Activated naive CD8-positive, alpha-beta T cell treated with anti-CD3 and anti-CD28 coated beads, Interleukin-2, amount 50 U/mL, for 16 hours (primary cell): ENCODE data around the gene ACOXL.
A peak's percentile ranks its signal among the peaks of the same experiment; 100 is the strongest.

Experiments used
- DNase-seq: peaks from one replicate; pipeline ENCODE4 v3.0.0-alpha.2; 2020; ENCODE audit warnings: low read depth, low spot score

The ACOXL gene

DNA sequence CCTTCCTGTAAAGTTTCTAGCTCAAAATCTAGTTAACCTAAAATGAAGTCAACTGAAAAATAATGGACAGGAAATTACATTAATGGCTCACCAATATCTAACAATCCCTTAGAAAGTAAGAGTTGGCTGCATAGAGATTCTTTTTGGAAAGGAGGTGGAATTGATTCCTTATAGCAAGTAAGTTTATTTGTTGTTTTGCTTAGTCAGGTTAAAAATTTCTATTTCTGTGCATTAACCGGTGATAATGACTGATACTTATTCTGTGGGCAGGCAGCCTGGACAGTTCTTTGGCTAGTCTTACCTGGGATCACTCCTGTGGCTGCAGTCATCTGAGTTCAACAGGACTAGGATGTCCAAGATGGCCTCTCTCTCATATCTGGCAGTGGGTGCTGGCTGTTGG lies 381.5 kb downstream of the ACOXL start:
- DNase-seq: no peak

DNA sequence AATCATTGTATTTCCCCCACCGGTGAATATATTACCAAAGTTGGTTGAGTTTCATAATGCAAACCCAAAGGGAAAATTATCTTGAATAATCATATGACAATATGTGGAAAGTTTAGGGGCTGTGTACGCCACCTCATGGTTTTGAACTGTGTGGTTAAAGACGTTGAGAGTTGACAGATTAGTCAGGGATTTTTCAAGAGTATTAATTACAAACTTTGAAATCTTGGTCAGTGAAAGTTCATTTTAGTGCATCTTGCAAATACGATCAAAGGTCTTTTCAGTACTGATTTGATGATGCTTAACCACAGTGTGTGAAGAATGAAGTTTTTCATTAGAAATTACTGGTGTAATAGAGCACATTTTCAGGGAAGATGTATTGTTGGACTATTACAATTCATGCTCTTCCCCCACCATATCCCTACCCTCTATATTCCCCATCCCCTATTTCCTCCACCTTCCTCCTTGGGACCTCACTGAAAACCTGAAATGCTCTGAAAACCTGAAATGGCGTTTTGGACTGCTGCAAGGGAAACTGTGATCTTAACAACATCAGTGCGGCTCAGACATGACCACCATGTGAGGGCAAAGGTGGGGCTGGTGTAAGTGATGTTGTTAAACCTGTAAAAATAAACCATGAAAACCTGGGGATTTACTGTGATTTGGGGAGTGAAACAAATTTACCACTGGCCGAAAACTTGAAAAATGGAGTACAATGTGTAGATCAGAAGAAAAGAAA lies 383.8 kb downstream of the ACOXL start:
- DNase-seq: no peak

DNA sequence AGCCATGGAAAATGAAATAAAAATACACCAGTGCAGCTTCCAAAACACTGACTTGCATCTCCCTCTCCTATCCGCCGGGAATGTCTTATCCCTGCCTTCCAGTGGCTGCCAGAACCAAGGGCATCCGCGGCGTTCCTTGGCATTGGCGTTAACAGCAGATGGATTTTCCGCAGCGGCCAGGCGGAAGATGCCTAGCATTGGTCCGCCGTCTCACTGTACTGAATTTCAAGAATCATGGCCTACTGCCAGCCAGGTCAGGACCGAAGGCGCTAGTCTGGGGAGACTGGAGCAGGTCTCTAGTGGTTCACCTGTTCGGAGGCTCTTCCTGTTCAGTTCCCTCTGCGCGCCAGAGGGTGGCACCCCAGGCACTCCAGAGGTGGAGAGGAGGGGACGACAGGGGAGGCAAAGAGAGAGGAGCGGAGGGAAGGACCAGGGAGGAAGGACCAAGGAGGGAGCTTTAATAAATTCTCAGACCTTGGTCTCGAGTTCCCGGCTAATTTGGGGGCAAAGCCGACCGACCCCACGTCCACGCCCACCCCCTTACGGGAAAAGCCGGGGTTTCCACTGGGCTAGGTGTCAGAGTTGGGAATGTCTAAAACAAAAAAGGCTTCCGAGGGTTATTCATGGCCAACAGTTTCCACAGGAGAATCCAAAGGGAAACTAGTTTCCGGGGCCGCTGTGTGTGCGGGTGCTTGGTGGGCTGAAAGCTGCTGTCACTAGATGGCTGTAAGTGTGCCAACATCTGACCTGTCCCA lies 384.6 kb downstream of the ACOXL start:
- no peak for DNase-seq

DNA sequence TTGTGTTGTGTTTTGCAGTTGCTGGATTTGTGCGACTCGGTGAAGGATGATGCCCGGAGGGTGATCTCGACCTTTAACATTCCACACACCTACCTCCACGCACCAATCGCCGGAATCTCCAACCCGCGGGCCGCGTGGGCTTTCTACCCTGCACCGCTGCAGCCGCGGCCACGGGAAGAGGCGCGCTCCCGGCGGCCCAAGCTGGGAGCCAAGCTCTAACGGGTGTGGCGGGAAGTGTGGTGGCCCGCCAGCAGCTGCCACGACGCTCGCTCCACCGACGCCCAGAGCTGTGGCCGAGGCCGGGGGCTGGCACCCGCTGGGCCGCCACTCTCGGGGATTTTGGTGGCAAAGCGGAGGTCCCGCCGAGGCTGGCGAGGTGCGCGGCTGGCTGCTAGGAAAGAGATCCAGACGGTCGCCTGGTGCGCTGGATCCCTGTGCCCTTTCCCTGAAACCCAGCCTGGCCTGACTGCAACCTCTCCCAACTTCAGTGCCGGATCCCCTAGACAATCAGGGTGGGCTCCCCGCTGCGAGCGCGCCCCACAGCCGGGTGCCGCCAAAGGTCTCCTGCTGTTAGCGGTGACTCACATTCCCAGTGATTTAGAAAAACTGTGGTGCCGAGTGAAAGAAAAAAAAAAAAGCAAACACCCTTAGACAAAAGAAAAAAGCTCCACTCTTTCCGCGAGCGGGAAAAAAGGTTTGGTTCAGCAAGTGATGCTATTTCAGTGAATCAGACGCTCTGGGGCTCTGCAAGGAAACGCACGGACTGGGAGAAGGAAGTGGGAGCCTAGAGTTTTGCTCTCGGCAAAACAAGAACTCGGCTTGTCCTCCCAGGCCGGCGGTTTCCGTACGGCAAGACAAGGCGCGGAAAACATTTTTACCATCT lies 385.5 kb downstream of the ACOXL start:
- DNase-seq: no peak

DNA sequence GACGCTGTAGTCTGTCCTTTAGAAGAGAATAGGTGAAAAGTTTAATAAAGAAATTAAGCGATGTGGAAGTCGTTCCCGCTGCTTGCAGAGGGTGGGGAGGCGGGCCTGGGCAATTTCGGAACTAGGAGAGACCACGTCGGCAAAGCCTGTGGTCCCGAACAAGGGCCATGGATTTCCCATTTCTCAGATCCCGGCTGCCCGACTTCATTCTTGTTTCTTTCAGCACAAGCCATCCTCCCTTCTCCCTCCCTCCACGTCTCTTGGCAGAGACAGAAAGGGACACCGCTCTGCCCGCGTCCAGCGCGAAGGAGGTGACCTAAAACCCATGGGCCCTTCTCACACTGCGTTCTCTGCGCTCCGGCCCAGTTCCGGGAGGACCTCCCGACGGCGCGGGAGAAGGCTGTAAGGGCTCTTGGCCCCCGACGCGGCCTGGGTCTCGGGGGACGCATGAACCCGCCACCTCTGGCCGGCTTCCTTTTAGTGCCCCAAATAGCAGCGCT lies 386.2 kb downstream of the ACOXL start:
- no peak for DNase-seq

- no peak for DNase-seq
These were observed 386.8 kb downstream of the ACOXL start for GRCh38 chr2:111118981-111119821.

DNA sequence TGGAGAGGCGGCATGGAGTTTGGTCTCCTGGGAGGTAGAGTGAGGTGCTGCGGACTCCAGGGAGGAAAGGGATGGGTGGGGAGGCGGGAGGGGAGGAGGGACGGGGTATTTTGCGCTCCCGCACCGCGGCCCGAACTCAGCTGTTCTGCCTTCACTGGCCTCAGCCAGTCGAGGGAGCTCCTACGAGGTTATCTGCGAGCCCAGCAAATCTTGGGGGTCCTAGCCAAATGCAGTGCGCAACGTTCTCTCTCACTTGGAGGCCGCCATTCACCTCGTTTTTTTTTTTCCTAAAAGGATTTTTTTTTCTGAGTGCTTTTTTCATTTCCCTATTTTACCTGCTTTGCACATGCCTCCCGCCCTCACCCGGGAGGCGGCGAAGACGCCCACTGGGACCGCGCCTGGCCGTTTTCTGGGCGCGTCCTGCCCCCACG lies 387.5 kb downstream of the ACOXL start:
- no peak for DNase-seq

DNA sequence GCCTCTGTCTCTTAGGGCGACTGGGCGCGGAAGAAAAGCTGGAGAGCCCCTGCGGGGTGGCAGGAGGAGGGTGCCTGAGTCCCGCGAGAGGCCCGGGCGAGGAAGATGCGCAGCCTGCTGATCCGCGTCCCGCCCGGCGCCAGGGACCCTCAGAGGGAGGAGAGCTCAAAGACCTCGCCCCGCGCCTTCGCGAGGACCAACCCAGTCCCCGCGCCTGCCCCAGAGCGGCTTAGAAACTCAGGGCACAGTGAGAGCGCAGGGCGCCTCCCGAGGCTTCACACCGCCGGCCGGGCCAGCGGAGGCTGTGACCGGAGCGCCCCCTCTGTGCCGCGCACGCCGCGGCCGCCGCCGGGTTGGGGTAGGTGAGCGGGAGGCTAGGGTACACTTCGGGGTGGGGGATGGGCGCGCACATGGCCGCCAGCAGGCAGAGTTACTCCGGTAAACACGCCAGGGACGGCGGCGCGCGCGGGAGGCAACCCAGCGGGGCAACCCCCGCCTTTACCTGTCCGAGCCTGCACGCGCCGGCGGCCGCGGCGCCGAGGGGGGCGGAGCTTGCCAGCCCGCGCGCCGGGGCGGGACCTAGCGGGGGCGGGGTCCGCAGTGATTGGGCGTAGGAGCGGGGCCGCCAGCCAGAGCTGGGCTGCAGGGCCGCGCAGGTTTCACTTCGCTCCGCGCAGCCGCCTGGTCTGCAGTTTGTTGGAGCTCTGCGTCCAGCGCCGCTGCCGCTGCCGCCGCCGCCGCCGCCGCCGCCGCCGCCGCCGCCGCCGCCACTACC lies 388.1 kb downstream of the ACOXL start, which contains the start of gene BCL2L11:
Gene BCL2L11 (plus strand): TSS at position 662 of the 775 bp plus-strand sequence. CDS start 2,832 bp downstream, outside the sequence.
- peak; percentile 77 for DNase-seq

- DNase-seq: no peak
These were observed 388.9 kb downstream of the ACOXL start for GRCh38 chr2:111121028-111121827.

DNA sequence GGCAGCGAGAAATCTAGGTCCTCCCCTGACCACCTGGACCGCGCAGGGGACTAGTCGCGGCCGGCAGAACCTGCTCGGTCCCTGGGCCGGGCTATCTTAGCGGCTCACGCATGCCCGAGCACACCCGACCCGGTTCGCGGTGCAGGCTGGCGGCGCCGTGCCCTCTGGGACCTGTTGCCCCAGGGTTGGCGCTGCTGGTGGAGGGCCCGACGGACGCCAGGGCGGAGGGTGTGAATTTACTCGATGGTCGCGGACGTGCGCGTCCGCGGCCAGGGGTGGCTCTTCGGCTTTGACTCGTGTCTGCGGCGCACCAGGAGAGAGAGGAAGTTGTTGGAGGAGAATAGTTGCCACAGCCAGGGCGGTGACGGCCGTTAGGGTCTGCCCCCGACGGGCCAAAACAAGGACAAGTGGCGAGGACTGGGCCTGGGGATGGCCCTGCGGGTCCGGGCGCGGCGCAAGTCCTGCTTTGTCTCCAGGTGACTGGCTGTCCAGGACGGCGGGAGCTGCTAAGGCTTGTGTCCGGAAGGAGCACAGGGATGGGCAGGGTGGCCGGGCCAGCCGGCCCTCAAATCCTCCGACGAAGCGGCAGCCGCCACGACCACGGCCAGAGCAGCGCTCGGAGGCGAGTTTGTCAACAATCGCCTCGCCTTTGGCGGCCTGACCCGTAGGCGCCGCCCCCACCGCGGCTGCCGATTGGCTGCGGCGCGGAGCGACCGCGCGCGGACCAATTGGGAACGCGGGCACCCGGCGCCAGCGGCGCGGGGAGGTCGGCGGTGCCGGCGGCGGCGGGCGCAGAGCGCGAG lies 389.7 kb downstream of the ACOXL start:
- DNase-seq: peak; percentile 41

DNA sequence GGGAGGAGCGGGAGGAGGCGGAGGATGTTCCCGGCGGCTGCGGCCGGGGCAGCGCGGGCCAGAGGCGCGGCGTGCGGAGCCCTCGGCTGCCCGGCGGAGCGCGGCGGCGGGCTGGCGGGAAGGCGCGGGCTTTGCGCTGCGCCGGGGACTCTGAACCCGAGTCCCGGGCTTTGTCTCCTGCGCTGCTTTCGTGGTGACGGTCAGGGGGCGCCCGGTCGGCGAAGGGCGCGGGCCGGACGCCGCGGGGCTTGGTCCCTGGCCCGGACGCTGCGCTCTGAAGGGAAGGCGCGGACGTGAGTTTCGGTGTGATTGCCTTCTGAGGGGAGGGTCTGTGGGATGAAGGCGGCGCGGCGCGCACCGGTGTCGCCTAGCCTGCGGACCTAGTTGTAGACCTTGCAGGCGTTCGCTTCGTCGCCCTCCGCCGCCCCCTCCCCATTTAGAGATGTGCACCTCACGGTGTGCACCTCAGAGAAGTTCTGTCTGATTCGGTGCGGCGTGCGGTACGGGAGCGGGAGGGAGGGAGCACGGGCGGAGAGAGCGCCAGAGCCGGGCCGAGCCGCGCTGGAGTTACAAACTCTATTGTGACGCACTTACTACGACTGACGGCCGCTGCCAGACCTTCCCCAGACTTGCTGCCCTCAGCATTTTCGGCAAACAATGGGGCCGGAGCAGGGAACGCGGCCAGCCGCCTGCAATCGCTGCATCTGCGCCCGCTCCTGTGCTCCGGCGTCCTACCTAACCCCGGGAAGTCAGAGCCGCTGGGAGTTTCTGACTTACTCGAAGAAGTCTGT lies 390.5 kb downstream of the ACOXL start:
- DNase-seq: no peak

DNA sequence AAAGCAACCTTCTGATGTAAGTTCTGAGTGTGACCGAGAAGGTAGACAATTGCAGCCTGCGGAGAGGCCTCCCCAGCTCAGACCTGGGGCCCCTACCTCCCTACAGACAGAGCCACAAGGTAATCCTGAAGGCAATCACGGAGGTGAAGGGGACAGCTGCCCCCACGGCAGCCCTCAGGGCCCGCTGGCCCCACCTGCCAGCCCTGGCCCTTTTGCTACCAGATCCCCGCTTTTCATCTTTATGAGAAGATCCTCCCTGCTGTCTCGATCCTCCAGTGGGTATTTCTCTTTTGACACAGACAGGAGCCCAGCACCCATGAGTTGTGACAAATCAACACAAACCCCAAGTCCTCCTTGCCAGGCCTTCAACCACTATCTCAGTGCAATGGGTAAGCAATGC lies 391.4 kb downstream of the ACOXL start:
- no peak for DNase-seq

DNA sequence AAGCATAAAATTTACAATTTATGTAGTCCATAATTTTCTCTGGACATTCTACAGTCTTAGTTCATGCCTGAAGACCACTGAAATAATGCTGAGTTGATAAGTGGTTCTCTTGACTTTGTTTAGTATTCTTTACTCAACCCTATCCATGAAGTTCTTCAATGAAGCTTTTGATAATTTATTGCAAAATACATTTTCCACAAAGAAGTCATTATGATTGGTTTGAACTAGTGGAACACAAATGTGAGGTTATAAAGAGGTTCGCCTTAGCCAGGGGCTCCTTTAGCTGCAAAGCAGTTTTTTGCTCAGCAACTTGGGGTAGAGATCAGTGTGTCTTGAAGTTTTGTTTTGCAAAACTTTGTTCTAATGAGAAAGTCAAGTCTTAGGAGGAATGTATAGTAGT lies 394.2 kb downstream of the ACOXL start:
- DNase-seq: no peak

GRCh38 chr2:111127351-111127750 lies 395.0 kb downstream of the ACOXL start:
- DNase-seq: no peak

DNA sequence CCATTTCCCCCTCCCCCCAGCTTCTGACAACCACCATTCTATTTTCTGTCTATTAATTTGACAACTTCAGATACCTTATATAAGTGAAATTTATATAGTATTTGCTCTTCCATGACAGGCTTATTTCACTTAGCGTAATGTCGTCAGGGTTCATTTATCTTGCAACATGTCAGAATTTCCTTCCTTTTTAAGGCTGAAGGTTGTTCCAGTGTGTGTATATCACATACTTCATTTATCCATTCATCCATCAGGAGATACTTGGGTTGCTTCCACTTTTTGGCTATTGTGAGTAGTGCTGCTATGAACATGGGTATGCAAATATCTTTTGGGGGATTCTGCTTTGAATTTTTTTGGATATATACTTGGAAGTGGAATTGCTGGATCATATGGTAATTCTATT lies 395.7 kb downstream of the ACOXL start:
- no peak for DNase-seq

DNA sequence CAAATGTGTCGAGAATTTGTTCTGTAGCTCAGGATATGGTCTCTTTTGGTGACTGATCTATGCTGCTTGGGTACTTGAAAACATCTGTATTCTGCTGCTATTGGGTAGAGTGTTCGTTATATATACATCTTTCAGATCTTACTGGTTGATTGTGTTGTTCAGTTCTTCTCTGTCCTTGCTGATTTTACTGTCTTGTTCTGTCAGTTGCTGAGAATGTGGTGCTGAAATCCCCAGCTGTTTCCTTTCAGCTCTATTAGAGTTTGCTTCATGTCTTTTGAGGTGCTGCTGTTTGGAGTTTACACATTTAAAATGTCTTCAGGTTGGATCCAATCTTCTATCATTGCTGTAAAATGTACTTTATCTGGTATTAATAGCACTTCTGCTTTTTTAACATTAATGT lies 401.2 kb downstream of the ACOXL start:
- DNase-seq: no peak

DNA sequence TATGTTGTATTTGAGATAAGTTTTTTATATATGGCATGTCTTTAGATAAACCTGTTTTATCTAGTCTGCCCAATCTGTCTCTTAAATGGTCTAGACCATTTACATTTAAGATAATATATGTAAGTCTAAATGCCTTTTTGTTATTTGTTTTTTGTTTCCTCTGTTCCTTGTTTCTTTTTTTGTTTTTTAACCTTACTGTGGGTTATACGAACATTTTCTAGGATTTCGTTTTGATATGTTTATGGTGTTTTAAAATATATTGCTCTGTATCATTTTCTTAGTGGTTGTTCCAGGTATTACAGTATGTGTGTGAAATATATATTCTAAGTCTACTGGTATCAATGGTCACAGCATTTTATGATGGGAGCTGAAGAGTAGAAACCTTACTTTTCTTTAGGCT lies 401.7 kb downstream of the ACOXL start:
- DNase-seq: no peak
